ENCODE data around the gene PABPN1L. TPM values are rescaled to one million over a fixed set of nuclear protein-coding genes. Genes with fewer than 3 reads are reported as not detected.

Gene PABPN1L
- total RNA-seq, 1 experiment from 2014 or later, result not detected

Other genes with a start within 250 kb of the PABPN1L start
- not detected in 2 replicates for gene IL17C, start 228.1 kb downstream of the PABPN1L start, total RNA-seq (2014; rRNA removed)
- 0.52 and 0.90 TPM in 2 replicates for gene CYBA, start 215.6 kb downstream of the PABPN1L start, total RNA-seq (2014; rRNA removed)
- gene MVD, start 203.6 kb downstream of the PABPN1L start, total RNA-seq (2014; rRNA removed), result 31.8 and 37.8 TPM in 2 replicates
- 0.19 and 0.57 TPM in 2 replicates for gene SNAI3, start 180.2 kb downstream of the PABPN1L start, total RNA-seq (2014; rRNA removed)
- gene RNF166, start 160.3 kb downstream of the PABPN1L start, total RNA-seq (2014; rRNA removed), result 20.5 and 21.9 TPM in 2 replicates
- 17.8 and 18.7 TPM in 2 replicates for gene CTU2, start 160.2 kb downstream of the PABPN1L start, total RNA-seq (2014; rRNA removed)
- gene PIEZO1, start 81.4 kb downstream of the PABPN1L start, total RNA-seq (2014; rRNA removed), result 138 and 140 TPM in 2 replicates
- gene CDT1, start 62.9 kb downstream of the PABPN1L start, total RNA-seq (2014; rRNA removed), result 44.9 and 53.4 TPM in 2 replicates
- 142 and 145 TPM in 2 replicates for gene APRT, start 54.7 kb downstream of the PABPN1L start, total RNA-seq (2014; rRNA removed)
- gene GALNS, start 9.7 kb downstream of the PABPN1L start, total RNA-seq (2014; rRNA removed), result 17.1 and 21.5 TPM in 2 replicates
- gene TRAPPC2L, start 9.5 kb downstream of the PABPN1L start, total RNA-seq (2014; rRNA removed), result 31.1 and 49.6 TPM in 2 replicates
- not detected in 2 replicates for gene CBFA2T3, start 110.5 kb upstream of the PABPN1L start, total RNA-seq (2014; rRNA removed)
- 18.3 and 18.9 TPM in 2 replicates for gene ACSF3, start 227.2 kb upstream of the PABPN1L start, total RNA-seq (2014; rRNA removed)

All from LHCN-M2 (cell line).